GM18519 (cell line): ENCODE data around the gene NDFIP1.

ENCODE experiments used
- ATAC-seq: cut with Tn5 transposase; IDR thresholded peaks from one replicate; pipeline ENCODE4 v1.9.1; 2021; ENCODE audit warnings: mild to moderate bottlenecking, moderate library complexity; ENCODE audit not compliant: unreplicated experiment, low FRiP score

NDFIP1 gene

GRCh38 chr5:142091012-142091411, 17.6 kb upstream of the NDFIP1 start:
- ATAC-seq: no peak

- no peak for ATAC-seq
Observed at GRCh38 chr5:142091922-142092321, 16.7 kb upstream of the NDFIP1 start.

DNA sequence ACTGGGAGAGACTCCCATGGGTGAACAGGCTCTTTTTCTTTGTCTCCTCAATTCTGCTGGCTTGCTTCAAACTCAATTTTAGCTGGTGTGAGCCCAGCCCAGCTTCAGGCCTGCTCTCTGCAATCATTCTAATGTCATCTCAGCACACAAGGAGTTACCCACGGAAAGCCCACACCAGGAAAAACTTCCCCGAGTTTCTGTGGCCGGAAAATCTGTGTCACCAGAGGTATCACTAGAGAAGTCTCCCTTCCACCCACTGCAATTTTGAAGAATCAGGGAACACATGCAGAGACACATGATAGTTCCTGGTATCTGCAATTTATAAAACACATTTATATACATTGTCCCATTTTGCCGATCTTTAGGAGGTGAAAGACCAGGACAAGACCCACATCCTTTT, 13.5 kb upstream of the NDFIP1 start:
- ATAC-seq: no peak

GRCh38 chr5:142095651-142096330, 12.8 kb upstream of the NDFIP1 start:
- ATAC-seq: no peak

GRCh38 chr5:142096382-142096781, 12.2 kb upstream of the NDFIP1 start:
- no peak for ATAC-seq

DNA sequence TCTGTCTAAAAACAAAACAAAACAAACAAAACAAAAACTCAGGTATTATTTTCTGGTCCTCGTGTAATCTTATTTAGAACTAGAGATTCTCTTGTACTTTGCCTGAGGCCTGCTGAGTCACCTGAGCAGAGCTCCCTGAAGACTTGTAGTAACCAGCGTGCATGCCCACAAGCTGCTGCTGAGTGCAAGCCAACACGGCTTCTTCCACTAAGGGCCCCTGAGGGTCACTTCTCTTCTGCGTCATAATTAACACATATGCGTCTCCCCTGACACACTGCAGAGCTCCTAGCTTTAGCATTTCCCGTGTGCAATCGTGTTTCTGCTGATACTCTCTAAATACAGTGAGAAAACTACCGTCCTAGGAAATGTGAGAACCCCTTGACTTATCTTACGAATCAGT, 10.9 kb upstream of the NDFIP1 start:
- ATAC-seq: no peak

GRCh38 chr5:142098275-142098674, 10.3 kb upstream of the NDFIP1 start:
- ATAC-seq: no peak

GRCh38 chr5:142098931-142099330, 9.6 kb upstream of the NDFIP1 start:
- ATAC-seq: no peak

- no peak for ATAC-seq
Observed at GRCh38 chr5:142100307-142100706, 8.3 kb upstream of the NDFIP1 start.

GRCh38 chr5:142102980-142103740, 5.4 kb upstream of the NDFIP1 start:
- no peak for ATAC-seq

DNA sequence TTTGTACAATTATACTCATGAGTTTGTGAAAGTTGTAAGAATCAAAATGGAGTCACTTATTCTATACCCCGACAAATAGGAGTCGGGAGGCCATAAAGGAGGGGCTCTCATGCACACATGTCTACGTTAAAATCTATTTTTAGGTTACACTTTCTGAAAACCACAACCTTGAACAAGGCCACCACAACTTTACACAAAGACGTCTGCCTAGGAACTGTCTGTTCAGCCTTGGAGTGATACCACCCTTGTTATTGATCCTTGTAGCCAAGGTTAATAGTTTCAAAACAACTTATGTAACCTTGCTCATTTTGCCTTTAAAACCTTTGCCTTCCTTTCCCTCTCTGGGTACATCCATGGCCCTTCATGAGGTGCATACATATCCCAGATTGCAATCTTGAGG, 4.1 kb upstream of the NDFIP1 start:
- ATAC-seq: no peak

- no peak for ATAC-seq
Observed at GRCh38 chr5:142106061-142106460, 2.5 kb upstream of the NDFIP1 start.

GRCh38 chr5:142107036-142107735, 1.4 kb upstream of the NDFIP1 start:
- ATAC-seq: no peak

GRCh38 chr5:142107736-142108431, 695 bp upstream of the NDFIP1 start:
- no peak for ATAC-seq

- ATAC-seq: no peak
Observed at GRCh38 chr5:142109331-142110045, 909 bp downstream of the NDFIP1 start.

DNA sequence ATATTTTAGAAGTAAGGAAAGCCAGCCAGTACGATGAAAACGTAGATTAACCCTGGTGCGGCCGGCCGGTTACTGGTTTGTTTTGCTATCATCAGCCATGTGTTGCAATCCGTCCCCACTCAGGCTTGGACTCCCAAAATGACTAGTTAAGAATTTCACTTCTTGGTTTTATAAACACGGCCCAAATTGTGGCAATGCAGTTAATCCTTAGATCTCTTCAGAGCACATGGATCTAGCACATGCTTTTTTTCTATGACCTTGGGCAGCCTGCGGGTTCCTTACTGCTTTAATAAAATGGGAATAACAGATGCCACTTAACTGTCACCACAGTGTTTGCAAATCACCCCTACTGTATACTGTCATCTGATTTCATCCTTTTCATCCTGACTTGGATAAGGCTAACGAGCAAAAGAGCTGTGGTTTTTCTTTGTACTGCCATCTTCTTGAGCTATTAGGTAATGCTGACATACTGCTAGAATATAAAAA, 1.5 kb downstream of the NDFIP1 start:
- ATAC-seq: no peak

- no peak for ATAC-seq
Observed at GRCh38 chr5:142110988-142111687, 2.6 kb downstream of the NDFIP1 start.

GRCh38 chr5:142114687-142115086, 6.1 kb downstream of the NDFIP1 start:
- no peak for ATAC-seq

DNA sequence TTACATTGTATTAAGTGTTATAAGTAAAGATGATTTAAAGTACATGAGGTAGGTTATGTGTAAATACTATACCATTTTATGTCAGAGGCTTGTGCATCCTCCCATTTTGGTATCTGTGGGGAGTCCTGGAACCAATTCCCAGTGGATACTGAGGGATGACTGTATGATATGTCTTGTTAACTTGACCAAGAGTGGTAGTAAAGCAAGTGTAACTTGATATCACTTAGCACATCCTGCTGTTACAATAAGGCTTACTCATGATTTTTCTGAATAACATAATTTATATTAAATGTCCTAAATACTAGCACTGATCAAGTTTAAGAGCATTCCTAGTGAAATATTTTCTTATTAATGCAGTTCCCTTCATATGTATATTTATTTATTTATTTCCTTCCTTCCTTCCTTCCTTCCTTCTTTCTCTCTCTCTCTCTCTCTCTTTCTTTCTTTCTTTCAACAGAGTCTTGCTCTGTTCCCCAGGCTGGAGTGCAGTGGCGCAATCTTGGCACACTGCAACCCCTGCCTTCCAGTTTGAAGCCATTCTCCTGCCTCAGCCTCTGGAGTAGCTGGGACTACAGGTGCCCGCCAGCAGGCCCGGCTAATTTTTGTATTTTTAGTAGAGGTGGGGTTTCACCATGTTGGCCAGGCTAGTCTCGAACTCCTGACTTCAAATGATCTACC, 7.5 kb downstream of the NDFIP1 start:
- ATAC-seq: no peak
